PC-3 (cell line): Measurements from ENCODE around the gene TYMS. TPM values are rescaled to one million over a fixed set of nuclear protein-coding genes. Genes with fewer than 3 reads are reported as not detected.

Experiments
- ATAC-seq: fragments of 200-7000 bp; cut with Tn5 transposase; 2 replicates; pipeline ENCODE4 v1.9.1; 2020; ENCODE audit warnings: mild to moderate bottlenecking, moderate library complexity
- BruUV-seq: library from RNA; stranded (reverse); fragments of 400-500 nt; replicated peaks from 2 replicates; lab custom pipeline; 2021; lab: Mats Ljungman, UMichigan
- CTCF ChIA-PET: fragments of 300-600 bp; sonication (Branson Sonifier 250); formaldehyde crosslinking; loops from one replicate; lab custom pipeline; 2022; ENCODE audit warnings: antibody characterized with exemption; lab: Charles Lee
- POLR2A ChIA-PET: fragments of 300-600 bp; sonication (Branson Sonifier 250); formaldehyde crosslinking; loops from one replicate; lab custom pipeline; 2022; ENCODE audit warnings: antibody characterized with exemption; ENCODE audit not compliant: unreplicated experiment; lab: Charles Lee
- DNase-seq: peaks from one replicate; pipeline ENCODE4 v3.0.0-alpha.2; 2015
- H2AFZ ChIP-seq: fragments of 300-600 bp; sonication (generic); 2 replicates; pipeline ENCODE4 v1.6.0; 2016; ENCODE audit warnings: antibody characterized with exemption, low read length
- H3F3A ChIP-seq: fragments of 300-600 bp; sonication (generic); one replicate; pipeline ENCODE4 v1.6.0; 2017; ENCODE audit warnings: antibody characterized with exemption, low read length, control low read depth, mild to moderate bottlenecking; ENCODE audit not compliant: unreplicated experiment
- H3K27ac ChIP-seq: fragments of 300-600 bp; sonication (generic); 2 replicates; pipeline ENCODE4 v1.5.1; 2016; ENCODE audit warnings: mild to moderate bottlenecking, low read length
- H3K27me3 ChIP-seq: fragments of 300-600 bp; sonication (generic); 2 replicates; pipeline ENCODE4 v1.6.1; 2016; ENCODE audit warnings: low read length, mixed read lengths
- H3K36me3 ChIP-seq: fragments of 300-600 bp; sonication (generic); 2 replicates; pipeline ENCODE4 v1.6.1; 2016; ENCODE audit warnings: low read depth, mixed run types, low read length, mixed read lengths
- H3K4me1 ChIP-seq: fragments of 300-600 bp; sonication (generic); 2 replicates; pipeline ENCODE4 v1.5.1; 2016; ENCODE audit warnings: low read length; ENCODE audit not compliant: insufficient read depth
- H3K4me2 ChIP-seq: fragments of 300-600 bp; sonication (generic); 2 replicates; pipeline ENCODE4 v1.6.0; 2016; ENCODE audit warnings: low read length
- H3K4me3 ChIP-seq: fragments of 300-600 bp; sonication (generic); 2 replicates; pipeline ENCODE4 v1.5.1; 2016; ENCODE audit warnings: mild to moderate bottlenecking, low read length, mixed read lengths
- H3K79me2 ChIP-seq: fragments of 300-600 bp; sonication (generic); 2 replicates; pipeline ENCODE4 v1.6.1; 2017; ENCODE audit warnings: low read length, mixed read lengths
- H3K9ac ChIP-seq: fragments of 300-600 bp; sonication (generic); 2 replicates; pipeline ENCODE4 v1.6.0; 2016; ENCODE audit warnings: mild to moderate bottlenecking, low read length
- H3K9me2 ChIP-seq: fragments of 300-600 bp; sonication (generic); replicated peaks from 2 replicates; pipeline ENCODE4 v1.6.1; 2016; ENCODE audit warnings: mixed run types, low read length, mixed read lengths
- H3K9me3 ChIP-seq: fragments of 300-600 bp; sonication (generic); 2 replicates; pipeline ENCODE4 v1.6.1; 2016; ENCODE audit warnings: low read length, mixed read lengths
- H4K20me1 ChIP-seq: fragments of 300-600 bp; sonication (generic); 2 replicates; pipeline ENCODE4 v1.6.1; 2016; ENCODE audit warnings: low read length, mixed read lengths
- CTCF ChIP-seq: fragments of 300-600 bp; sonication (generic); conservative IDR thresholded peaks from 2 replicates; pipeline ENCODE4 v1.5.1; 2017; ENCODE audit warnings: antibody characterized with exemption, low read depth, mild to moderate bottlenecking, low read length
- EZH2 ChIP-seq: fragments of 300-600 bp; sonication (generic); IDR thresholded peaks from one replicate; pipeline ENCODE4 v1.6.1; 2017; ENCODE audit warnings: antibody characterized with exemption, mild to moderate bottlenecking, low read length; ENCODE audit not compliant: unreplicated experiment
- EZH2phosphoT487 ChIP-seq: fragments of 300-600 bp; sonication (generic); IDR thresholded peaks from 2 replicates; pipeline ENCODE4 v1.6.1; 2018; ENCODE audit warnings: mild to moderate bottlenecking, antibody characterized with exemption, low read length, borderline replicate concordance
- intact Hi-C: fragments of 100-400 bp; cut with micrococcal nuclease; formaldehyde crosslinking; loops from 2 replicates; pipeline ENCODE4 v1.9.0; 2023
- total RNA-seq: library from RNA; depleted of rRNA; stranded (reverse); fragments of >200 nt; gene quantifications from 2 replicates; pipeline ENCODE4 v1.2.3, GENCODE V29; 2014

The TYMS gene
- total RNA-seq, 1 experiment from 2014 or later = 63.2 TPM

DNA sequence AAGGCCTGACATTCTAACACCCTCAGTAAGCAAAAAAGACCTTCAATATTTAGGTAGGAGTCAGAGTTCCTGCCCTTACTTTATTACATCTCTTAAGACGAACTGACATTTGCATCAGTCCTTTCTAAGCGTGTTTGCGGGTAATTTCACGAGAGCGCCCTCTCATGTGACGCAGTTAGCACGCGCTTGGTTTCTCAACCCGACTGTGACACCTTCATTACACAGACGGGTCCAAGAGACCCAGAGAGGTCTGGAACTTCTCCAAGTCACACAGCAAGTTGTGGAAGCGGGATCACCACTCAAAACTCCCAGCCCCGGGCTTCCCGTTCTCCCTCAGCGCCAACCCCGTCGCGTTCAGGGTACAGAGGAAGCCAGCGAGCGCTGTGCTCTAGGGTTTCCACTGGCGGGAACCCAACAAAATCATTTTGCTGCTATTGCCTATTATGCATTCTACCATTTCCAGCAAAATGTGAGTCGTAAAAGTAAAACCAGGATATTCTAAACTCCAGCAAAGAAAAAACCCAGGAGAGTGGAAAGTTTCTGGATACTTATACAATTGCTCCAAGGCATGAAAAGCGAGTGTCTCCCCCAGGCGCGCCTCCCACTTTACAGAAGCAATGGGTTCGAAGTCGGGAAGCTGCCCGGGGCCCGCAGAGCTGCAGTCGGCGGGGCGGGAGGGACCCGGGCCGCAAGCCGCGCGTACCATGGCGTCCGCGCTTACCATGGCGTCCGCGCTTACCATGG, 54.4 kb downstream of the TYMS start:
- H3K4me3 ChIP-seq = peak overlapping the region; percentile 80
- H3K9me3 ChIP-seq = no peaks in the 10 kb centered on the region
- H3K4me1 ChIP-seq = peaks cover 13% of the 10 kb centered on the region
- TF ChIP-seq EZH2 = no peak
- no peak for TF ChIP-seq EZH2phosphoT487
- peak; percentile 44; the same call in 1 of the 2 replicates for TF ChIP-seq CTCF
- no peaks in the 10 kb centered on the region for H3F3A ChIP-seq
- POLR2A ChIA-PET = no interaction called here
- peak overlapping the region; percentile 79 for H2AFZ ChIP-seq
- no peaks in the 10 kb centered on the region for H4K20me1 ChIP-seq
- ATAC-seq (peak; percentile 42), DNase-seq (peak; percentile 73)
- peaks cover 43% of the 10 kb centered on the region for H3K79me2 ChIP-seq
- CTCF ChIA-PET = interaction anchor here (1.0 to 1.1 kb wide), 4 partner anchors 9 to 128 kb away, joined by 4 to 14 read pairs (median 6); partner anchors contain the start of gene TYMS
- no peaks in the 10 kb centered on the region for H3K27me3 ChIP-seq
- TSS peak; percentile 84 for BruUV-seq
- peak overlapping the region; percentile 63 for H3K27ac ChIP-seq
- H3K4me2 ChIP-seq = peak overlapping the region; percentile 89
- peak overlapping the region; percentile 92 for H3K9ac ChIP-seq
- intact Hi-C loops = loop anchor here (1.0 kb wide), 1 partner anchor 9 kb away; no protein-coding TSS in a partner anchor
- peaks cover 3% of the 10 kb centered on the region; the same call in 1 of the 2 replicates for H3K36me3 ChIP-seq
- H3K9me2 ChIP-seq = no peaks in the 10 kb centered on the region

GRCh38 chr18:712401-713134, 55.1 kb downstream of the TYMS start, which contains the start of gene ENOSF1:
ENOSF1 (minus strand) TSS chr18:712630; CDS start chr18:712587, 43 bp downstream.
- CTCF ChIA-PET = interaction anchor here (0.6 to 1.1 kb wide), 6 partner anchors 9 to 127 kb away, joined by 3 to 14 read pairs (median 6); partner anchors contain the start of gene TYMS
- peak; percentile 84 for ATAC-seq
- peak; percentile 84 for DNase-seq

More at GRCh38 chr18:712401-713134, 55.1 kb downstream of the TYMS start, which contains the start of gene ENOSF1:
- no TSS peak for BruUV-seq
- Histone ChIP-seq H3K4me2 (peak within 1 kb of the TSS; percentile 89), H3K9me2 (no peaks in the 10 kb centered on the region), H3F3A (no peaks in the 10 kb centered on the region), H3K4me1 (peaks cover 13% of the 10 kb centered on the region), H3K79me2 (peaks cover 43% of the 10 kb centered on the region), H2AFZ (peak within 1 kb of the TSS; percentile 79), H3K27ac (peak within 1 kb of the TSS; percentile 63), H4K20me1 (no peaks in the 10 kb centered on the region), H3K4me3 (peak within 1 kb of the TSS; percentile 80), H3K27me3 (no peaks in the 10 kb centered on the region), H3K9me3 (no peaks in the 10 kb centered on the region), H3K9ac (peak within 1 kb of the TSS; percentile 92), H3K36me3 (peaks cover 3% of the 10 kb centered on the region; the same call in 1 of the 2 replicates)
- intact Hi-C loops = no loop called here
- TF ChIP-seq EZH2 (no peak), EZH2phosphoT487 (no peak), CTCF (peak; percentile 66)
- POLR2A ChIA-PET = interaction anchor here (0.5 to 0.6 kb wide), 2 partner anchors 10 to 119 kb away, joined by 3 to 4 read pairs; no protein-coding TSS in a partner anchor
